Activated CD8-positive, alpha-beta memory T cell treated with anti-CD3 and anti-CD28 coated beads for 48 hours (primary cell): ENCODE measurements around the gene PRR12.

Source experiments
- DNase-seq, 3 experiments: peaks; one replicate each; pipeline ENCODE4 v3.0.0-alpha.2; 2020; ENCODE audit warnings: low read depth in 2 of 3, low spot score in 2 of 3

The PRR12 gene

DNA sequence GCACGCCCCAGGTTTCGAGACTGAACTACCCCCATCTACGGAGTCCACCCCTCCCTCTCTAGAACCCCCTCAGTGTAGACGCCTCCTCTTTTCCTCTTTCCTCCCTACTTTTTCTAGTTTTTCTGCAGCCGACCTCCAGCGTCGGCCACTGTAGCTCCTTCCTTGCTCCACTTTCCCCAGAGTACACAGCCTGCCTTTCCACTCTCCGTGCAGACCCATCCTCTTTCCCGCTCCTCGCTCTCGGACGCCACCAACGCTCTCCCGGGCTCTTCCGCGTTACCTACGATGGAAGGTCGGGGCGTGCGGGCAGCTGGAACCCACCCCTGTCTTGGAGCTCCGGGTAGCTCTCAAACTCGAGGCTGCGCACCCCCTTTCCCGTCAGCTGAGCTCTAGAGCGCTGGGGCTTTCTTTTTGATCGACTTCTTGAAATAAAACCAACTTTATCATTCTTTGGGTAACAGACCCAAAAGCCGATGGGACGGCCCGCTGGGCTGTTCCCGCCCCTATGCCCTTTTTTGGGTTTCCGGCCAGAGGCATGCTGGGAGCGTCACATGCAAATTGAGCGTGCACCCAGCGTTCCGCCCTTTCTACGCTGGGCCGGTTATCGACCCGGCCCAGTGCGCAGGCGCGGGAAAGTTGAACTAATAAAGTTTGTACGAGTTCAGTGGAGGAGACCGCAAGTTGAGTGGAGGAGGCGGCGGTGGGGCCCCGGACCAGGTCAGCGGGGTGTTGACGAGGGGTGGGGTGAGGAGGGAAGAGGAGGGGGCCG is 74.6 kb downstream of the PRR12 start, which contains the start of the genes BCL2L12 and IRF3:
BCL2L12 (plus strand) TSS at position 583 of the 769 bp plus-strand sequence. CDS start 760 bp downstream, outside the sequence.
IRF3 (minus strand) TSS at position 507 of the 769 bp plus-strand sequence. CDS start 1,019 bp downstream, outside the sequence.
- peak; percentile 96 to 98 (median 98) for DNase-seq

- no peak for DNase-seq
These were observed 75.1 kb downstream of the PRR12 start for GRCh38 chr19:49666120-49666444.

- no peak for DNase-seq
These were observed 76.5 kb downstream of the PRR12 start for GRCh38 chr19:49667473-49667872.

- no peak for DNase-seq
These were observed 78.5 kb downstream of the PRR12 start for GRCh38 chr19:49669516-49669915.

DNA sequence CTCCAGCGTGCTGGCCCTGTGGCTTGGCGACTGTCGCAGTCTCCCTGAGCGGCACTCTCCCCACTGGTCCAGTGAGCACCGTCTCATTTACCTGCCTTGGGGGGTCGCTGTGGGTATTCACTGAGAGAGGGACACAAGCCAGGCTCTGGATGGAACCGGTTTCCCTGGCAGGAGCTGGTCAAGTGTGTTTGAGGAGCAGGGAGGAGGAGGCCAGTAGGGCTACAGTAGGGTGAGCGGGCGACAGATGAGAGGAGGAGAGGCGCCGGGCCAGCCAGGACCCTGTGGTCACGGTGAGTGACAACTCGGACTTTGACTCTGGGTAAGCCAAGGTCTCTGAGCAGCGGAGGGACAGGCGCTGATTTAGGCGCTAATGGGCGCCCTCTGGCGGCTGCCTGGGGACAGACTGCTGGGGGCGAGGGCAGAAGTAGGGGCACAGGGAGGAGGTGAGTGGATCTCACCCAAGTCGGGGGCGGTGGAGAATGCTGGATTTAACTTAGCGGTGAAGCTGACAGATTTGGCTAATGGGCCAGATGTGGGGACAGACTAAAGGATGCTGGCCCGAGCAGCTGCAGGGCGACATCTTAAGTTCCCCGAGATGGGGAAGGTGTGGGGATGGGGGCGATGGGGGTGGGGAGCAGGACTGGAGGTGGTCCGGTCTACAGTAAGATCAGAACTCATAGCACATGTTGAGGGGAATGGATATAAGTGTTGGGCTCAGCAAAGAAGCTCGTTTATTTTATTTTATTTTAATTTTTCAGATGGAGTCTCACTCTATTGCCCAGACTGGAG is 81.3 kb downstream of the PRR12 start:
- DNase-seq, result peak in 2 of 3 experiments; percentile 63 to 70
